Gastroesophageal sphincter (tissue), 4 donors: Measurements from ENCODE around the gene UCKL1. TPM values are rescaled to one million over a fixed set of nuclear protein-coding genes. Genes with fewer than 3 reads are reported as not detected.
"Not testable (repeated sequence)": the region's sequence is repeated elsewhere in the genome, so short reads cannot be mapped to it uniquely, and the experiment has no call there.

ENCODE experiments used
- ATAC-seq: fragments of 150-250 bp; one replicate; pipeline ENCODE4 v1.9.1; 2016; ENCODE audit warnings: mild to moderate bottlenecking, moderate library complexity
- H3K27ac ChIP-seq, 4 donors: fragments of 200-600 bp; sonication (generic) in 3 of 4; 1 replicate in 3 of 4; 2 replicates in 1 of 4; pipeline ENCODE4 v1.5.1; 2016 to 2019
- H3K27me3 ChIP-seq: fragments of 200-600 bp; sonication (generic); one replicate; pipeline ENCODE4 v1.5.1; 2019
- H3K36me3 ChIP-seq, 2 donors: fragments of 200-600 bp; sonication (generic); one replicate each; pipeline ENCODE4 v1.5.1; 2019; ENCODE audit warnings: control low read depth in 1 of 2
- H3K4me1 ChIP-seq, 3 donors: fragments of 200-600 bp; sonication (generic); 1 replicate in 2 of 3; 2 replicates in 1 of 3; pipeline ENCODE4 v1.5.1; 2016 to 2019; ENCODE audit warnings: control low read depth in 2 of 3
- H3K4me3 ChIP-seq, 2 donors: fragments of 200-600 bp; sonication (generic); one replicate each; pipeline ENCODE4 v1.5.1; 2019; ENCODE audit warnings: mild to moderate bottlenecking in 1 of 2, moderate library complexity in 1 of 2
- H3K9me3 ChIP-seq, 3 donors: fragments of 200-600 bp; sonication (generic); one replicate each; pipeline ENCODE4 v1.5.1; 2017 to 2019; ENCODE audit warnings: control low read depth in 2 of 3
- EP300 ChIP-seq: sonication (generic); formaldehyde crosslinking; IDR thresholded peaks from one replicate; pipeline ENCODE4 v1.6.1; 2017; ENCODE audit warnings: antibody characterized with exemption, mild to moderate bottlenecking
- POLR2A ChIP-seq, 2 donors: fragments of 450-650 bp; IDR thresholded peaks; one replicate each; pipeline ENCODE4 v1.6.1; 2017; ENCODE audit warnings: antibody characterized with exemption in 2 of 2, mild to moderate bottlenecking in 2 of 2, moderate library complexity in 1 of 2
- POLR2AphosphoS5 ChIP-seq: sonication (generic); formaldehyde crosslinking; IDR thresholded peaks from one replicate; pipeline ENCODE4 v1.6.1; 2017; ENCODE audit warnings: antibody characterized with exemption
- WGBS, 2 donors: methylation state at CpG; one replicate each; pipeline ENCODE4 v1.1.5; 2018; ENCODE audit warnings: low coverage in 1 of 2; 5-methylcytosine and 5-hydroxymethylcytosine counted together
- total RNA-seq, 4 donors: library from RNA; depleted of rRNA; stranded (reverse); fragments of >200 nt; gene quantifications; one replicate each; pipeline ENCODE4 v1.1.0, GENCODE V29; 2016
- TF ChIP-seq, protein P1 (sequence below), 4 experiments: fragments of 200-600 bp in 2 of 4; fragments of 450-650 bp in 2 of 4; sonication (generic) in 1 of 4; IDR thresholded peaks; one replicate each; pipeline ENCODE4 v1.5.1; 2017 to 2019; ENCODE audit warnings: antibody characterized with exemption in 4 of 4, mild to moderate bottlenecking in 2 of 4, moderate library complexity in 2 of 4

UCKL1 gene
- total RNA-seq, 4 donors from 2014 or later, result 19.8 to 27.7 (median 22.6) TPM

DNA sequence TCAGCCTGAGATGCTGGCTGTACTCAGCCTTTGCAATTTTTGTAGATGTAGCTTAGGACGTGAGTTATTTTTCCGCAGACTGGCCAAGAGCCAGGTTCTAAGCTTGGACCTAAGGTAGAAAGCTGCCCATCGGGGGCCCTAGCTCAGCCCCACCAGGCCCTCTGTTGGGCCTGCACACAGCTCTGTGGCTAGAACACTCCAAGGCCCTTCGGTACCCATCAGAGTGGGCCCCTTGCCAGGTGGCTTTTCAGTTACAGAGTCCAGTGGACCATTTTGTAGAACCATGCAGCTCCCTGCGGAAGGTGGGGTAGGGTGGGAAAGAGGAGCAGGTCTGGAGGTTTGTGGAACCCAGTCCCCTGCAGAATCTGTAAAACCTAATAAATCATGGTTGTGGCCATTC is 22.6 kb downstream of the UCKL1 start:
- Histone ChIP-seq H3K4me1 (no peaks in the 10 kb centered on the region), H3K36me3 (peaks cover 0 to 92% of the 10 kb centered on the region in 2 donors), H3K4me3 (no peak overlapping the region), H3K27me3 (no peaks in the 10 kb centered on the region), H3K27ac (no peak overlapping the region), H3K9me3 (no peaks in the 10 kb centered on the region)
- ATAC-seq, result no peak
- TF ChIP-seq, protein P1, sequence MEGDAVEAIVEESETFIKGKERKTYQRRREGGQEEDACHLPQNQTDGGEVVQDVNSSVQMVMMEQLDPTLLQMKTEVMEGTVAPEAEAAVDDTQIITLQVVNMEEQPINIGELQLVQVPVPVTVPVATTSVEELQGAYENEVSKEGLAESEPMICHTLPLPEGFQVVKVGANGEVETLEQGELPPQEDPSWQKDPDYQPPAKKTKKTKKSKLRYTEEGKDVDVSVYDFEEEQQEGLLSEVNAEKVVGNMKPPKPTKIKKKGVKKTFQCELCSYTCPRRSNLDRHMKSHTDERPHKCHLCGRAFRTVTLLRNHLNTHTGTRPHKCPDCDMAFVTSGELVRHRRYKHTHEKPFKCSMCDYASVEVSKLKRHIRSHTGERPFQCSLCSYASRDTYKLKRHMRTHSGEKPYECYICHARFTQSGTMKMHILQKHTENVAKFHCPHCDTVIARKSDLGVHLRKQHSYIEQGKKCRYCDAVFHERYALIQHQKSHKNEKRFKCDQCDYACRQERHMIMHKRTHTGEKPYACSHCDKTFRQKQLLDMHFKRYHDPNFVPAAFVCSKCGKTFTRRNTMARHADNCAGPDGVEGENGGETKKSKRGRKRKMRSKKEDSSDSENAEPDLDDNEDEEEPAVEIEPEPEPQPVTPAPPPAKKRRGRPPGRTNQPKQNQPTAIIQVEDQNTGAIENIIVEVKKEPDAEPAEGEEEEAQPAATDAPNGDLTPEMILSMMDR (IDR thresholded peaks at IDR 0.05), result no peak
- TF ChIP-seq POLR2A (IDR thresholded peaks at IDR 0.05) (no peak), POLR2AphosphoS5 (no peak), EP300 (no peak)
- 72% methylated on average over 3 of the region's 5 CpGs; no CpG with 5 or more reads in 1 of the 2 donors for WGBS, 2 donors

DNA sequence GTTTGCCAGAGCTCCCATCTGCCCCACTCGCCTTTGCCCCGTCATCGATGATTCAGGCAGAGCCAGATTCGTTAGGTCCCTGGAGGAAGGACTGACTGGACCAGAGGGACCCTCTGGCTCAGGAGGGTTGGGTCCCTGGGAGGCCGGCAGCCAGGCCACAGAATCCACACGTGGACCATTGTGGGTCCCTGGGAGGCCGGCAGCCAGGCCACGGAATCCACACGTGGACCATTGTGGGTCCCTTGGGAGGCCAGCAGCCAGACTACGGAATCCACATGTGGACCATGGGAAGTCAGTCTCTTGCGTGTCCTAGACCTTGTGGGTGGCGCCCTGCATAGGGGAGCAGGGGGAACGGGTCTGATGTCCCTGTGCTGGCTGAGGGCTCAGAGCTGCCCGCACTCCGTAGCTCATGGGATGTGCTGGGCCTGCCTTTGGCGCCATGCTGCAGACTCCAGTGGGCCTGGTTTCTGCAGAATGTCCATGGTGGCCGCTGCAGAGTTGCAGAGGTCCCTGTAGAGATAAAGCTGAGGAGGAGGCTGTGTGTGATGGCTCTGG is 23.5 kb downstream of the UCKL1 start:
- Histone ChIP-seq H3K4me1 (no peaks in the 10 kb centered on the region), H3K9me3 (no peaks in the 10 kb centered on the region), H3K27me3 (no peaks in the 10 kb centered on the region), H3K36me3 (peaks cover 0 to 93% of the 10 kb centered on the region in 2 donors), H3K27ac (no peak overlapping the region), H3K4me3 (no peak overlapping the region)
- ATAC-seq, result no peak
- TF ChIP-seq POLR2AphosphoS5, result no peak
- TF ChIP-seq, protein P1 (IDR thresholded peaks at IDR 0.05), result no peak
- no peak for TF ChIP-seq EP300
- no peak for TF ChIP-seq POLR2A (IDR thresholded peaks at IDR 0.05)
- WGBS, 2 donors, result no CpG with 5 or more reads among the region's 17 CpGs

DNA sequence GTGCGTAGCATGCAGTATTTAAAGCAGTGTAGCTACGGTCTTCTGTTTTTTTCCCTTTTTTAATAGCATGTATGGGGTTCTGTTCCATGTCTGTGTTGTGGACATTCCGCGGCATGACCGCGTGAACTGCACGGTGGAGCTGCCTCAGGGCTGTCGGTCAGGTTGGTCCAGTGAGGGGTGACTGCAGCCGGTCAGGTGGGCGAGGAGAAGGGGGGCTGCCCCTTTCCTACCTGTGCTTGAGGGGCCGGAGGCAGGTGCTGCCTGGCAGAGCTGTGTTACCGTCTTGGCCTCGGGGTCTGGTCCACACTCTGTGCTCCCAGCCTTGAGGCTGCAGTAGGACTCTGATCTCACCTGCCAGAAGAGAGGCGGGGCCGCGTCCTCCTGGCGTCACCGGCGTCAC is 24.5 kb downstream of the UCKL1 start:
- WGBS, 2 donors, result 93 to 96% methylated on average over 3 to 14 of the region's 19 CpGs
- no peak overlapping the region for H3K4me3 ChIP-seq
- H3K4me1 ChIP-seq, result no peaks in the 10 kb centered on the region
- no peaks in the 10 kb centered on the region for H3K9me3 ChIP-seq
- TF ChIP-seq, protein P1 (IDR thresholded peaks at IDR 0.05), result no peak
- TF ChIP-seq EP300, result no peak
- no peaks in the 10 kb centered on the region for H3K27me3 ChIP-seq
- peaks cover 0 to 94% of the 10 kb centered on the region in 2 donors for H3K36me3 ChIP-seq
- ATAC-seq, result no peak
- no peak overlapping the region for H3K27ac ChIP-seq

DNA sequence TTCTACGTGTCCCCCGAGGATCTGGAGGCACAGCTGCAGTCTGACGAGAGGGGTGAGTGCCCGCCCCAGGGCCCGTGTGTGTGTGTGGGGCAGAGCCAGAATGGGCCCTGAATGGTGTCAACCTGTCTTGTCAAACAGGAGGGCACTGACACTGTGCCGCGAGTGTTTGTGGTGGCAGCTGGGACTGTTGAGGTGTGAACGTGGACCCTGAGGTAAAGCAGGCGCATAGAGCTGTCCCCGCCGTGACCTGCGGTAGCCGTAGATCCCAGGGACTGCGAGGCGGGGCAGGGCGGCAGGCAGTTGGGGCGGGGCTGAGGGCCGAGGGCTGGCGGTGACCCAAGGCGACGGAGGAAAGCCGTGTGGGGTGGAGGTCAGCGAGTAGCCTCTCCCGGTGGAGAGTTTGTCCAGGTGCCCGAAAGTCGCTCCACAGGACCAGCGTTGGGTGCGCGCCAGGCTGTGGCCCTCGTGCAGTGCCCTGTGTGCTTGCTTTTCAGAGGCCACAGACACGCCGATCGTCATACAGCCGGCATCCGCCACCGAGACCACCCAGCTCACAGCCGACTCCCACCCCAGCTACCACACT is 25.2 kb downstream of the UCKL1 start:
- 76 to 77% methylated on average over 4 to 5 of the region's 37 CpGs for WGBS, 2 donors
- Histone ChIP-seq H3K4me3 (no peak overlapping the region), H3K9me3 (no peaks in the 10 kb centered on the region), H3K27me3 (no peaks in the 10 kb centered on the region), H3K4me1 (no peaks in the 10 kb centered on the region), H3K27ac (no peak overlapping the region), H3K36me3 (peaks cover 0 to 92% of the 10 kb centered on the region in 2 donors)
- TF ChIP-seq, protein P1 (IDR thresholded peaks at IDR 0.05), result no peak
- no peak for TF ChIP-seq POLR2A (IDR thresholded peaks at IDR 0.05)
- TF ChIP-seq POLR2AphosphoS5, result no peak
- no peak for TF ChIP-seq EP300
- no peak for ATAC-seq

DNA sequence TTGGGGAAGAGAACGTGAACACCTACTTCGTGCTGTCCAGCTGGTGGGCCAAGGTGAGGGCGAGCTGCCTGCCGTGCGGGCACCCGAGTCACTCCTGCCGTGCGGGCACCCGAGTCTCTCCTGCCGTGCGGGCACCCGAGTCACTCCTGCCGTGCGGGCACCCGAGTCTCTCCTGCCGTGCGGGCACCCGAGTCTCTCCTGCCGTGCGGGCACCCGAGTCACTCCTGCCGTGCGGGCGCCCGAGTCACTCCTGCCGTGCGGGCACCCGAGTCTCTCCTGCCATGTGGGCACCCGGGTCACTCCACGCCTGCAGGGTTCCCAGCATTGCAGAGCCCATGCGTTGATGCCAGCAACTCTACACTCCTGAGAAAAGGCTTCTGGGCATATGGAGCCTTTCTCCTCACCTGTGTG is 26.7 kb downstream of the UCKL1 start:
- H3K4me1 ChIP-seq, H3K27ac ChIP-seq, ATAC-seq, H3K27me3 ChIP-seq, H3K9me3 ChIP-seq, H3K4me3 ChIP-seq: not testable (repeated sequence)
- H3K36me3 ChIP-seq, result peaks cover 0 to 76% of the 10 kb centered on the region in 2 donors
- whole genome bisulfite sequencing, 2 donors, result 100% methylated on average over 1 of the region's 31 CpGs
